GM19455 (cell line): ENCODE results near the gene PRR12.
"Not testable (repeated sequence)": the region's sequence is repeated elsewhere in the genome, so short reads cannot be mapped to it uniquely, and the experiment has no call there.

Experiments
- ATAC-seq: cut with Tn5 transposase; IDR thresholded peaks from one replicate; pipeline ENCODE4 v1.9.1; 2021; ENCODE audit not compliant: unreplicated experiment

The PRR12 gene

GRCh38 chr19:49614096-49614833, 23.3 kb downstream of the PRR12 start:
- no peak for ATAC-seq

- ATAC-seq = no peak
Measured at GRCh38 chr19:49615861-49616260, 24.9 kb downstream of the PRR12 start.

DNA sequence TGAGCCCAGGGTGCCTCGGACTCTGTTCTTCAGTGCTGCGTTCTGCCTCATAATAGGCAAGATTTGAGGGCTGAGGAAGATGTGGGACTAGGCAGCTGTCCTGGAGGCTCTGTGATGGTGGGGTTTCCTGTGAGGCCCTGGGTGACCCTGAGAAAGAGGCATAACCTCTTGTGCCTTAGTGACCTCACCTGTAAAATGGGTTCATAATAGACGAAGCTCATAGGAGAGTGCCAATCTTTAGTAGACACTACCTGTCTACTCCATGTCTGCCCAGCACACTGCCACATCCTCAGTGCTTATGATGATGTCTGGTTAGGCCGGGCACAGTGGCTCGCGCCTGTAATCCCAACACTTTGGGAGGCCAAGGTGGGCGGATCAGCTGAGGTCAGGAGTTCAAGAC, 25.6 kb downstream of the PRR12 start:
- ATAC-seq = no peak

DNA sequence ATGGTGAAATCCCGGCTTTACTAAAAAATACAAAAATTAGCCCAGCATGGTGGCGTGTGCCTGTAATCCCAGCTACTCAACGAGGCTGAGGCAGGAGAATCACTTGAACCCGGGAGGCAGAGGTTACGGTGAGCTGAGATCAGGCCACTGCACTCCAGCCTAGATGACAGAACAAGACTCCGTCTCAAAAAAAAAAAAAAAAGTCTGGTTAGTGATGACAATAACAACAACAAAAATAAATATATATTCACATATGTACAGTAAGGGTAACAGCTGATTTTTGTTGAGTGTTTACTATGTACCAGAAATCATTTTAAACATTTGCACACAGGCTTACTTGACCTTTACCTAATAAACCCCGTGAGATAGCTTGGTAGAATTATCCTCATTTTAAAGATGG, 26.0 kb downstream of the PRR12 start:
- ATAC-seq = no peak

DNA sequence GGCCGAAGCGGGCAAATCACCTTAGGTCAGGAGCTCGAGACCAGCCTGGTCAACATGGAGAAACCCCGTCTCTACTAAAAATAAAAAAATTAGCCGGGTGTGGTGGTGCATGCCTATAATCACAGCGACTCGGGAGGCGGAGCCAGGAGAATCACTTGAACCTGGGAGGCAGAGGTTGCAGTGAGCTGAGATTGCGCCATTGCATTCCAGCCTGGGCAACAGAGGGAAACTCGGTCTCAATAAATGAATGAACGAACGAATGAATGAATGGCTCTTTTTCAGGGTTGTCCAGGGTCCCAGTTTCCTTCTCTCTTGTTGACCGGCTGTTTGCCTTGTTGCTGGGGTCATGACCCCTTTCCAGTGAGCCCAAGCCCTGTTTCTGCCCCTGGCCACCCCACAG, 26.9 kb downstream of the PRR12 start:
- not testable (repeated sequence) for ATAC-seq

DNA sequence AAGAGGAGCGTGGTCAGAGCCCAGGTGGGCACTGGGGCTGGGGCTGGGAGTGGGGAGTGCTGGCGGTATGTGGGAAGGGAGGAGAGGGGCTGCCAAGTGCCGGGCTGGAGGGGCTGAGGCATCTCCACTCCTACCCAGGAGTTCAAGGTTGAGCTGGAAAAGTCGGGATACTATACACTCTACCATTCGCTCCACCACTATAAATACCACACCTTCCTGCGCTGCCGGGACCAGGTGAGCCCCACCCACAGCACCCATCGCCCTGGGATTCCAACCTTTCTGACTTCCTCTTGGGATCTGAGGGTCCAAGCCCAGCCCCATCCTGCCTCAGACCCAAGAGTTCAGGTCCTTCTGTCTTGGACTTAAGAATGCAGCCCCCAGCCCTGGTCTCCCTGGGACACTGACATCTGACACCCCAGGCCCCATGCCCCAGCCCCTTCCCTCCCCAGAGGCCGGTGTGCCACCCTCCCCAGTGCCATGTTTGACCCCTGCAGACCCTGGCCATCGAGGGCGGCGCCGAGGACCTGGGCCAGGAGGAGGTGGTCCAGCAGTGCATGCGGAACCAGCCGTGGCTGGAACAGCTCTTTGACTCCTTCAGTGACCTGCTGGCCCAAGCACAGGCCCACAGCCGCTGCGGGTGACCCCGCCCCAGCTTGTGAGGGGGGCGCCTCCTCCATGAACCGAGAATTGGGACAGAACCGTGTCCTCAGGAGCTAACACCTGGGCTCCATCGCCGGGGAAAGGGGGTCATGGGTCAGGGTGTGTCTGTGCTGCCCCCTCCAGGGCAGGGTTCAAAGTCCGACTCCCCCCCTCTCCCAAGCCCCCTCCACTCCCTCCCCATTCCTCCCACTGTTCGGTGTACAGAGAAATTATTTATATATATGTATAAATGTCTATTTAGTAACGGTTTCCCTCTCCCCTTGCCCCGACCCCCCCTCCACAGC, 34.3 kb downstream of the PRR12 start:
- ATAC-seq = no peak

DNA sequence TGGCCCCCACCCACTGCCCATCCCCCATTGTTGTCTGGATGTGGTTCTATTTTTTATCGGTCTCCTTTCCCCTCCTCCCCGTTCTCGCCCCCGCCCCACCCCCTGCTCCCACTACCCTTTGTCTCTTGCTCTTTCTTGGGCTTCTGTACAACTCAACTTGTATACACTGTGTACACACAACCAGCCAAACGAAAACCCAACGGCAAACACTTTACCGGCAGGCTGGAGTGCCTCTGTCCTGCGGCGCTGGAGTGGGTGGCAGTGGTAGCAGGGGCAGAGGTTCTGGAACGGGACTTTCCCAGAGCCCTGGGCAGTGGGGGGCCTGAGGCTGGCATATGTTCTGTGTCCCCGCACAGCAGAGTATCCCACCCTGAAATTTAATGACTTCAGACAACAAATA, 35.2 kb downstream of the PRR12 start:
- no peak for ATAC-seq

GRCh38 chr19:49629659-49630058, 38.7 kb downstream of the PRR12 start:
- ATAC-seq = no peak

DNA sequence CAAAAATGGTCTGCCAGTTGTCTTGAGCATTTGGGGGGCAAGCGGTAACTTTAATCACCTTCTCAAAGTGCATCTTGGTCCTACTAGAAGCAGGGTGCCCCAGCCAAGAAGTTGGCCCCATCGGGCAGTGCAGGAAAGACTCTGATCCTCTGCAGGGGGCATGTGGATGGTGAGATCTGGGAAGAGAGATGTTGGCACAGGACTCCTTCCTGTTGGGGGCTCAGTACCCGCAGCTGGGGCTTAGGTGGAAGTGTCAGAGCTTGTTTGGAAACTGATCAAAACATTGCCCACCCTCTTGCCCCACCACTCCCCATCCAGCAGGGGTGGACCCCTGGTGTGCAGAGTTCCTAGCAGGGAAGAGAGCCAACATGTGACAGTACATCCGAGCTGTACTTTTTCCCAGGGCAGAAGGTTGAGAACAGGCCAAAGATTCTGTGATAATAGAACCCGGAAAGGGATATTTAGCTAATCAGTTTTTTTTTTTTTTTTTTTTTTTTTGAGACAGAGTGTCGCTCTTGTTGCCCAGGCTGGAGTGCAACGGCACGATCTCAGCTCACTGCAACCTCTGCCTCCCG, 40.1 kb downstream of the PRR12 start:
- ATAC-seq = no peak

GRCh38 chr19:49631610-49632192, 40.7 kb downstream of the PRR12 start:
- no peak for ATAC-seq

DNA sequence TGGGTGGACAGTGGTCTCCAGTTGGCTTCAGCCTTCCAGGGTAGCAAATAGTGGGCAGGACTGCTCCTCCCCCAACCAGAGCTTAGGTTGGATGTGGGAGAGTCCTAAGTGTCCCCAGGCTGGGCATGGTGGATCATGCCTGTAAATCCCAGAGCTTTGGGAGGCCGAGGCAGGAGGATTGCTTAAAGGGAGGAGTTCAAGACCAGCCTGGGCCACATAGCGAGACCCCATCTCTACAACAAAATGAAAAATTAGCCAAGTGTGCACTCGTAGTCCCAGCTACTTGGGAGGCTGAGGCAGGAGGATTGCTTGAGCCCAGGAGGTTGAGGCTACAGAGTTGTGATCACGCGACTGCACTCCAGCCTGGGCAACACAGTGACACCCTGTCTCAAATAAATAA, 41.6 kb downstream of the PRR12 start:
- no peak for ATAC-seq

DNA sequence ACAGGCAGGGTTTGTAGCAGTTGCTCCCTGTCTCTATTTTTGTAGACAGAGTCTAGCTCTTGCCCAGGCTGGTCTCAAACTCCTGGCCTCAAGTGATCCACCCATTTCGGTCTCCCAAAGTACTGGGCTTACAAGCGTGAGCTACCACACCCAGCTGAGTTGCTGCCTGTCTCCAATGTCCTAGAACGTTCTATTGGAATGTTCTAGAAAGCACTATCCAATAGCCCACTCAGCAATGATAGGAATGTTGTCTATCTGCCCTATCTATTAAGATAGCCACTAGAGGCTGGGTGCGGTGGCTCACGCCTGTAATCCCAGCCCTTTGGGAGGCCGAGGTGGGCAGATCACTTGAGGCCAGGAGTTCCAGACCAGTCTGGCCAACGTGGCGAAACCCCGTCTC, 42.3 kb downstream of the PRR12 start:
- ATAC-seq = not testable (repeated sequence)

DNA sequence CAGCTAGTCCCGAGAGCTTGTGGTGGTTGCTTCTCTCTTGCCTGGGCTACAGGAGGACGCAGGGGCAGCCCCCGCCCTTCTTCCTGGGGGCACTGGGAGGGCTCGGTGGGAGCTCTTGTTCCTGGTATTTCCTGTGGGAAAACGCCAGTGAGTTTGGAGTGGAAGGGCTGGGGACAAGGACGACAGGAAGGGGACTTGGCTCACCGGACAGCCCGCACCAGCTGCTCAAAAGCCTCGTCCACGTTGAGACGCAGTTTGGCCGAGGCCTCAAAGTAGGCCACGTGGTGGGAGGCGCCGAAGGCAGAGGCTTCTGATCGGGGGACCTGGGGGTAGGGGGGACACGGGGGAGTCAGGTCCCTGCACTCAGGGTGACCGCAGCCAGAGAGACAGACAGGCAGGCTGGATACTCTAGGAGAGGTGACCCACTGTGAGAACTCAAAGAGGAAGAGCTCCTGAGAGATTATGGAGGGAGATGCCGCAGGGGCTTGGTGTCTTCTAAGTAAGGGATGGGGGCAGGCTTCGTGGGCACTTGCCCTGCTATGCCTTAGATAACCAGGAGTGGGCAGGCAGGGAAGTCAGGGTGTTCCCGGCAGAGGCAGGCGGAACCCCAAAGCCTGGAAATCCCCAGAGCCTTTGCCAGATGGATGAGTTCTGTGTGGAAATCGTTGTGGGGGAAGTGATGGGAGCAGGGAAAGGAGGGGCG, 44.7 kb downstream of the PRR12 start:
- no peak for ATAC-seq

- ATAC-seq = no peak
Measured at GRCh38 chr19:49636233-49636932, 45.4 kb downstream of the PRR12 start.

DNA sequence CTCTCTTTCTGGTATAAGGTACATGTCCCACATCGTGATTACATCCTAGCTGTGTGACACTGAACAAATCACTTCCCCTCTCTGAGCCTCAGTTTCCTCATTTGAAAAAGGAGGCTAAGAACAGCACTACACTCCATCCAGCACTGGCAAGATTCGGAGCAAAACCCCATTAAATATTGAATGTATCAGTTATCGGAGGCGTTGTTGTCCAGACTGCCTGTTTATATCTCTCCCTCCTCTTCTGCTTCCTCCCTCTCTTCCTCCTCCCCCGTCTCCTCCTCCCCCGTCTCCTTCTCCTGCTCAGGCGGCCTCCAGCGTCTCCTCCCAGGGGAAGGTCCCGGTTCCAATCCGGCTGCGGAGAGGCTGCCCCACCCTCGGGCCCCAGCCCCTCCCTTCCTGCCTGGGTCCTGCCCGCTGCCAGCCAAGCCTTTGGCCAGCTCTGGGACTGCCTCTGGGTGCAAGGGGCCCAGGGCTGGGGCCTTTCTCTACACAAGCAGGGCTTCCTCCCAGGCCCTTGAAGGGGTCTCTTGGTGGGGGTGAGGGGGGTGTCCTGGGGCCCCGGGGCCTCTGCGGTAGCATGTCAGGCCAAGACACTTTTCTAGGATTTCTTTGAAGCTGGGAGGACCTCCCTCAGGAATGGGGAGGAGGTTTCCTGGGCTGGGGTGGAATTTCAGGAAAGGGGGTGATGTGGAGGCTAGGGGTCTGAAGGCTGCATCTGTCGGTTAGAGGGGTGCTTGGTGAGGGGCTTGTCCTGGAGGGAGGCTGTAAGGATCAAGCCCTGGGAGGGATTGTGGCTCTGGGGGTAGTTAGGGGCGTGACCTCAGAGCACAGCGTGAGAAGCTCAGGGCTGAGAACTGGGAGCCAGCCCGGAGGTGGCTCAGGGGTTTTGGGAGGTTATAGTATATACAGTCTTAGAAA, 47.1 kb downstream of the PRR12 start:
- no peak for ATAC-seq

DNA sequence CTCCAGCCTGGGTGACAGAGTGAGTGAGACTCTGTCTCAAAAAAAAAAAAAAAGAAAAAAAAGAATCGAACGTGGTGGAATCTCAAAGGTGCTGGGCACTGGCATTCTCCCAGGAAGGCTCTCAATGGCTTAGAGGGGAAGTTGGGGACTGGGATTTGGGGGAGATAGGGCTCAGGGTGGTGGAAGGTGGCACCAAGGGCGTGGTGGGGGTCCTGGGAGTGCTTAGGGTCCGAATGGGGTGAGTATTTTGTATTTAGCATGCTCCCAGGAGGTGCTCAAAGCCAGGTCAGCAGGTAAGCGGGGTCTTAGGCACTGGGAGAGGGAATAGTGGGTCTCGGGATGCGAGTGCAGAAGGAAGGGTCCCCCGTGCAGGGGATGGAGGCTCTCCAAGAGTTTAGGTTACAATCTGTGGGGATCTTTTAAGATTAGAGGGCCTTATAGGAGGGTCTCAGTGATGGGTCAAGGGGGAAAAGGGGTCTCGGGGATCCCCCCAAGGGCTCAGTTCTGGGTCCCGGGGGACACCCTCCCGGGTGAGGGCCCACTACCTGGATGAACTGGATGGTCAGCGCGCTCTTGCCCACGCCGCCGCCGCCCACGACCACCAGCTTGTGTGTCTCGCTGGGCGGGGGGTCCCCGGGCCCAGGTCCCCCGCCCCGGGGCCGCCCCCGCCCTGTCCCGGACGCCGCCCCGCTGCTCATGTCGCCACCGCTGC, 48.6 kb downstream of the PRR12 start:
- ATAC-seq = no peak

GRCh38 chr19:49640113-49640898, 49.3 kb downstream of the PRR12 start, which contains the start of gene RRAS:
Gene RRAS (minus strand): TSS chr19:49640143. CDS start chr19:49640098, 45 bp downstream.
- ATAC-seq = peak; percentile 50
